H9 (cell line): ENCODE measurements around the gene PGS1. TPM values are rescaled to one million over a fixed set of nuclear protein-coding genes. Genes with fewer than 3 reads are reported as not detected.
A peak's percentile ranks its signal among the peaks of the same experiment; 100 is the strongest.

Source experiments
- DNase-seq: peaks from one replicate; pipeline ENCODE4 v3.0.0-alpha.2; 2017
- H2AFZ ChIP-seq: one replicate; pipeline ENCODE4 v1.6.1; 2013; ENCODE audit warnings: mild to moderate bottlenecking, low read length, control low read depth, moderate library complexity
- H2AK5ac ChIP-seq: 2 replicates; pipeline ENCODE4 v1.6.1; 2013; ENCODE audit warnings: low read length, control low read depth, mixed read lengths; ENCODE audit not compliant: insufficient read length
- H2BK120ac ChIP-seq: one replicate; pipeline ENCODE4 v1.6.1; 2013; ENCODE audit warnings: low read depth, mild to moderate bottlenecking, low read length, control low read depth, inconsistent platforms; ENCODE audit not compliant: poor library complexity, severe bottlenecking
- H2BK12ac ChIP-seq: 2 replicates; pipeline ENCODE4 v1.6.1; 2013; ENCODE audit warnings: low read length, control low read depth, mixed read lengths, low read depth; ENCODE audit not compliant: insufficient read length
- H2BK15ac ChIP-seq: 2 replicates; pipeline ENCODE4 v1.6.1; 2013; ENCODE audit warnings: low read depth, low read length, control low read depth
- H2BK20ac ChIP-seq: one replicate; pipeline ENCODE4 v1.6.1; 2013; ENCODE audit warnings: low read depth, mild to moderate bottlenecking, low read length, control low read depth, inconsistent platforms; ENCODE audit not compliant: poor library complexity, severe bottlenecking
- H2BK5ac ChIP-seq: 2 replicates; pipeline ENCODE4 v1.6.1; 2013; ENCODE audit warnings: low read length, control low read depth, mixed read lengths; ENCODE audit not compliant: insufficient read length
- H3K14ac ChIP-seq: 2 replicates; pipeline ENCODE4 v1.6.1; 2013; ENCODE audit warnings: low read length, control low read depth; ENCODE audit not compliant: insufficient read depth
- H3K18ac ChIP-seq: 2 replicates; pipeline ENCODE4 v1.6.1; 2013; ENCODE audit warnings: low read depth, mild to moderate bottlenecking, mixed read lengths, low read length, control low read depth; ENCODE audit not compliant: insufficient read length
- H3K23ac ChIP-seq: 2 replicates; pipeline ENCODE4 v1.6.1; 2013; ENCODE audit warnings: low read length, control low read depth, mixed read lengths, low read depth; ENCODE audit not compliant: insufficient read length
- H3K23me2 ChIP-seq: 2 replicates; pipeline ENCODE4 v1.6.1; 2013; ENCODE audit warnings: low read depth, mild to moderate bottlenecking, mixed read lengths, low read length, control low read depth; ENCODE audit not compliant: insufficient read length, poor library complexity, severe bottlenecking
- H3K27ac ChIP-seq: 2 replicates; pipeline ENCODE4 v1.5.1; 2013; ENCODE audit warnings: low read length, control low read depth, mixed read lengths, low read depth; ENCODE audit not compliant: insufficient read length
- H3K27me3 ChIP-seq: 2 replicates; pipeline ENCODE4 v1.6.1; 2013; ENCODE audit warnings: low read length, control low read depth, inconsistent platforms; ENCODE audit not compliant: insufficient read depth
- H3K4ac ChIP-seq: 2 replicates; pipeline ENCODE4 v1.6.1; 2013; ENCODE audit warnings: low read depth, mild to moderate bottlenecking, control low read depth, inconsistent platforms, low read length, moderate library complexity
- H3K4me1 ChIP-seq: 2 replicates; pipeline ENCODE4 v1.6.1; 2013; ENCODE audit warnings: low read length, control low read depth, inconsistent platforms; ENCODE audit not compliant: insufficient read depth
- H3K4me2 ChIP-seq: 2 replicates; pipeline ENCODE4 v1.6.1; 2013; ENCODE audit warnings: low read length, control low read depth, mixed read lengths; ENCODE audit not compliant: insufficient read length, insufficient read depth
- H3K56ac ChIP-seq: 2 replicates; pipeline ENCODE4 v1.6.1; 2013; ENCODE audit warnings: low read depth, mild to moderate bottlenecking, mixed read lengths, low read length, control low read depth; ENCODE audit not compliant: insufficient read length
- H3K79me1 ChIP-seq: 2 replicates; pipeline ENCODE4 v1.6.1; 2013; ENCODE audit warnings: low read depth, mild to moderate bottlenecking, moderate library complexity, low read length, control low read depth, inconsistent platforms; ENCODE audit not compliant: insufficient read depth, poor library complexity, severe bottlenecking
- H3K79me2 ChIP-seq: 2 replicates; pipeline ENCODE4 v1.6.1; 2013; ENCODE audit warnings: low read length, control low read depth, inconsistent platforms; ENCODE audit not compliant: insufficient read depth
- H3K9ac ChIP-seq: 2 replicates; pipeline ENCODE4 v1.6.1; 2013; ENCODE audit warnings: low read length, control low read depth, mixed read lengths; ENCODE audit not compliant: insufficient read length; ENCODE audit errors: extremely low read depth
- H3K9me3 ChIP-seq: one replicate; pipeline ENCODE4 v1.6.1; 2013; ENCODE audit warnings: low read depth, low read length, inconsistent platforms; ENCODE audit not compliant: control insufficient read depth
- H3T11ph ChIP-seq: one replicate; pipeline ENCODE4 v1.6.1; 2013; ENCODE audit warnings: mild to moderate bottlenecking, low read length, control low read depth, inconsistent platforms
- H4K20me1 ChIP-seq: one replicate; pipeline ENCODE4 v1.6.1; 2013; ENCODE audit not compliant: control insufficient read depth, insufficient read length, insufficient read depth
- H4K5ac ChIP-seq: 2 replicates; pipeline ENCODE4 v1.6.1; 2013; ENCODE audit warnings: low read depth, mild to moderate bottlenecking, mixed read lengths, low read length, control low read depth; ENCODE audit not compliant: insufficient read length
- H4K8ac ChIP-seq: replicated peaks from 2 replicates; pipeline ENCODE4 v1.6.1; 2013; ENCODE audit warnings: low read length, control low read depth, mixed read lengths, low read depth; ENCODE audit not compliant: insufficient read length
- H4K91ac ChIP-seq: 2 replicates; pipeline ENCODE4 v1.6.1; 2013; ENCODE audit warnings: low read depth, mild to moderate bottlenecking, moderate library complexity, mixed read lengths, low read length, control low read depth; ENCODE audit not compliant: insufficient read length
- H3K27ac Mint-ChIP-seq, 3 experiments: 2 replicates in 2 of 3; 3 replicates in 1 of 3; pipeline ENCODE4 v1.8.0; 2020 to 2021; ENCODE audit warnings: mixed read lengths in 3 of 3, mild to moderate bottlenecking in 1 of 3, moderate library complexity in 1 of 3
- H3K27me3 Mint-ChIP-seq: 2 replicates; pipeline ENCODE4 v1.8.0; 2021; ENCODE audit warnings: low read depth, mild to moderate bottlenecking, moderate library complexity, mixed read lengths
- H3K36me3 Mint-ChIP-seq, 3 experiments: 2 replicates in 2 of 3; 3 replicates in 1 of 3; pipeline ENCODE4 v1.8.0; 2020 to 2021; ENCODE audit warnings: low read depth in 3 of 3, mixed read lengths in 3 of 3; ENCODE audit not compliant: insufficient read depth in 1 of 3
- H3K4me1 Mint-ChIP-seq, 2 experiments: 2 replicates each; pipeline ENCODE4 v1.8.0; 2020; ENCODE audit warnings: mixed read lengths in 2 of 2
- H3K4me3 Mint-ChIP-seq, 2 experiments: 2 replicates in 1 of 2; 3 replicates in 1 of 2; pipeline ENCODE4 v1.8.0; 2020 to 2021; ENCODE audit warnings: mild to moderate bottlenecking in 2 of 2, mixed read lengths in 2 of 2, moderate library complexity in 1 of 2
- H3K9me3 Mint-ChIP-seq, 2 experiments: 2 replicates in 1 of 2; 3 replicates in 1 of 2; pipeline ENCODE4 v1.8.0; 2020; ENCODE audit warnings: mild to moderate bottlenecking in 2 of 2, mixed read lengths in 2 of 2, moderate library complexity in 1 of 2
- WGBS: extraction: QIAGEN DNeasy Blood & Tissue Kit; methylation state at CpG from one replicate; pipeline ENCODE4 v1.1.7; 2013; ENCODE audit warnings: missing lambda C conversion rate, low lambda C conversion rate, mixed read lengths; ENCODE audit not compliant: insufficient read length; ENCODE audit errors: extremely low coverage; 5-methylcytosine and 5-hydroxymethylcytosine counted together
- total RNA-seq: library from RNA; stranded (reverse); gene quantifications from 2 replicates; pipeline ENCODE4 v1.2.1, GENCODE V29; 2021
- TF ChIP-seq, protein P1 (sequence below): fragments of 200-600 bp; sonication (generic); conservative IDR thresholded peaks from 3 replicates; pipeline ENCODE4 v1.8.0; 2021; ENCODE audit warnings: antibody characterized with exemption, mild to moderate bottlenecking

PGS1 gene
- total RNA-seq, 1 experiment from 2014 or later = 45.7 TPM

DNA sequence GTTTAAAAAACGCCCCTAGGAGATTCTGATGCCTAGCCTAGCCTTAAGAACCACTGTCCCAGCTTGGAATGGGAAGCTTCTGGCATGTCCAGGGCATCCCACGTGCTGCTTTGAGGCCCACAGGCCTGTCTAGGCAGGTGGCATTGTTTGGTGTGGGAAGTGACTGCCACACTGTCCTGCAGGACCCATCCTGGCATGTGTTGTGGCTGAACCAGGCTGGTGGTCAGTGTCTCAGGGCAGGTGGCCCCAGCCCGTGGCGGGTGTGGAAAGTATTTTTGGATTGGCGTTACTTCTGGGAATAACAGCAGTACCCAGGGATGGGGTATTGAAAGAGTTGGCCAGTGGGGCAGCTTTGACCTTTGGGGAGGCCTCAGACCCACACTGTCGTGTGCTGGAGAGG, 27.9 kb downstream of the PGS1 start:
- Histone ChIP-seq H4K5ac (no peak overlapping the region), H3K23ac (no peak overlapping the region), H2BK20ac (no peak overlapping the region), H3K27me3 (no peaks in the 10 kb centered on the region), H3T11ph (no peak overlapping the region), H3K14ac (no peak overlapping the region), H2BK12ac (no peak overlapping the region), H2AFZ (no peak overlapping the region), H4K91ac (no peak overlapping the region), H3K79me2 (peaks cover 6% of the 10 kb centered on the region; the same call in 1 of the 2 replicates), H2BK5ac (no peak overlapping the region), H3K4me1 (no peaks in the 10 kb centered on the region), H3K9ac (no peak overlapping the region), H3K56ac (no peak overlapping the region), H2BK15ac (no peak overlapping the region), H3K18ac (no peak overlapping the region), H2BK120ac (no peak overlapping the region), H3K4me2 (no peak overlapping the region), H3K27ac (no peak overlapping the region), H3K23me2 (no peaks in the 10 kb centered on the region), H3K9me3 (no peaks in the 10 kb centered on the region), H2AK5ac (no peak overlapping the region), H3K79me1 (peaks cover 5% of the 10 kb centered on the region), H4K8ac (no peak overlapping the region), H4K20me1 (peaks cover 3% of the 10 kb centered on the region), H3K4ac (no peak overlapping the region)
- WGBS = no CpG with 5 or more reads among the region's 6 CpGs
- Mint-ChIP-seq H3K36me3 (peaks cover 33 to 56% (median 44%) of the 10 kb centered on the region in 3 experiments; a peak in 6 of 7 replicates), H3K27ac (peak overlapping the region in 1 of 3 experiments; percentile 64; a peak in 2 of 7 replicates), H3K4me3 (no peak overlapping the region), H3K4me1 (peaks cover 16 to 19% of the 10 kb centered on the region in 2 experiments), H3K9me3 (no peaks in the 10 kb centered on the region), H3K27me3 (no peaks in the 10 kb centered on the region)
- DNase-seq = no peak
- TF ChIP-seq, protein P1, sequence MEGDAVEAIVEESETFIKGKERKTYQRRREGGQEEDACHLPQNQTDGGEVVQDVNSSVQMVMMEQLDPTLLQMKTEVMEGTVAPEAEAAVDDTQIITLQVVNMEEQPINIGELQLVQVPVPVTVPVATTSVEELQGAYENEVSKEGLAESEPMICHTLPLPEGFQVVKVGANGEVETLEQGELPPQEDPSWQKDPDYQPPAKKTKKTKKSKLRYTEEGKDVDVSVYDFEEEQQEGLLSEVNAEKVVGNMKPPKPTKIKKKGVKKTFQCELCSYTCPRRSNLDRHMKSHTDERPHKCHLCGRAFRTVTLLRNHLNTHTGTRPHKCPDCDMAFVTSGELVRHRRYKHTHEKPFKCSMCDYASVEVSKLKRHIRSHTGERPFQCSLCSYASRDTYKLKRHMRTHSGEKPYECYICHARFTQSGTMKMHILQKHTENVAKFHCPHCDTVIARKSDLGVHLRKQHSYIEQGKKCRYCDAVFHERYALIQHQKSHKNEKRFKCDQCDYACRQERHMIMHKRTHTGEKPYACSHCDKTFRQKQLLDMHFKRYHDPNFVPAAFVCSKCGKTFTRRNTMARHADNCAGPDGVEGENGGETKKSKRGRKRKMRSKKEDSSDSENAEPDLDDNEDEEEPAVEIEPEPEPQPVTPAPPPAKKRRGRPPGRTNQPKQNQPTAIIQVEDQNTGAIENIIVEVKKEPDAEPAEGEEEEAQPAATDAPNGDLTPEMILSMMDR = no peak
